Breast epithelium (tissue), 3 donors: Measurements from ENCODE around the gene GSX1.

Experiments used
- CTCF ChIP-seq, 3 donors: fragments of 450-650 bp; IDR thresholded peaks; one replicate each; pipeline ENCODE4 v1.5.1; 2016 to 2017; ENCODE audit warnings: antibody characterized with exemption in 3 of 3, mild to moderate bottlenecking in 3 of 3, moderate library complexity in 3 of 3
- POLR2AphosphoS5 ChIP-seq, 3 donors: sonication (generic); formaldehyde crosslinking; IDR thresholded peaks; one replicate each; pipeline ENCODE4 v1.6.1; 2017; ENCODE audit warnings: antibody characterized with exemption in 3 of 3

GRCh38 chr13:27783111-27783510 lies 9.2 kb upstream of the GSX1 start:
- peak in 1 of 3 donors; percentile 25 for TF ChIP-seq CTCF (IDR thresholded peaks at IDR 0.05)
- TF ChIP-seq POLR2AphosphoS5 (IDR thresholded peaks at IDR 0.05) = no peak
